HepG2 (cell line): ENCODE measurements around the gene MSL2.
"Not testable (repeated sequence)": the region's sequence is repeated elsewhere in the genome, so short reads cannot be mapped to it uniquely, and the experiment has no call there.

ENCODE experiments used
- NR2F6 ChIP-seq, 2 experiments: IDR thresholded peaks; 2 replicates each; pipeline ENCODE4 v1.6.1; 2016; ENCODE audit warnings: antibody characterized with exemption in 1 of 2, mild to moderate bottlenecking in 1 of 2
- POLR2AphosphoS5 ChIP-seq: IDR thresholded peaks from 2 replicates; pipeline ENCODE4 v1.6.1; 2012; ENCODE audit warnings: low read depth, low read length
- REXO4 ChIP-seq: sonication (generic); formaldehyde crosslinking; IDR thresholded peaks from 2 replicates; pipeline ENCODE4 v1.8.0; 2022; ENCODE audit warnings: missing genetic modification reagents, mild to moderate bottlenecking, borderline replicate concordance
- ZNF224 ChIP-seq: sonication (generic); formaldehyde crosslinking; IDR thresholded peaks from 2 replicates; pipeline ENCODE4 v1.5.0; 2020; ENCODE audit warnings: mild to moderate bottlenecking, missing genetic modification reagents
- ZNF354B ChIP-seq: sonication (generic); formaldehyde crosslinking; IDR thresholded peaks from 2 replicates; pipeline ENCODE4 v1.8.0; 2022; ENCODE audit warnings: mild to moderate bottlenecking, missing genetic modification reagents
- TF ChIP-seq, protein P1 (sequence below): sonication (generic); formaldehyde crosslinking; IDR thresholded peaks from 2 replicates; pipeline ENCODE4 v1.5.0; 2020; ENCODE audit warnings: mild to moderate bottlenecking, missing genetic modification reagents, moderate library complexity

- TF ChIP-seq ZNF354B (CRISPR knock-in tag); NR2F6 (IDR thresholded peaks at IDR 0.05); NR2F6 (CRISPR knock-in tag; IDR thresholded peaks at IDR 0.05); POLR2AphosphoS5; REXO4; ZNF224 (CRISPR knock-in tag): not testable (repeated sequence)
- TF ChIP-seq, protein P1, sequence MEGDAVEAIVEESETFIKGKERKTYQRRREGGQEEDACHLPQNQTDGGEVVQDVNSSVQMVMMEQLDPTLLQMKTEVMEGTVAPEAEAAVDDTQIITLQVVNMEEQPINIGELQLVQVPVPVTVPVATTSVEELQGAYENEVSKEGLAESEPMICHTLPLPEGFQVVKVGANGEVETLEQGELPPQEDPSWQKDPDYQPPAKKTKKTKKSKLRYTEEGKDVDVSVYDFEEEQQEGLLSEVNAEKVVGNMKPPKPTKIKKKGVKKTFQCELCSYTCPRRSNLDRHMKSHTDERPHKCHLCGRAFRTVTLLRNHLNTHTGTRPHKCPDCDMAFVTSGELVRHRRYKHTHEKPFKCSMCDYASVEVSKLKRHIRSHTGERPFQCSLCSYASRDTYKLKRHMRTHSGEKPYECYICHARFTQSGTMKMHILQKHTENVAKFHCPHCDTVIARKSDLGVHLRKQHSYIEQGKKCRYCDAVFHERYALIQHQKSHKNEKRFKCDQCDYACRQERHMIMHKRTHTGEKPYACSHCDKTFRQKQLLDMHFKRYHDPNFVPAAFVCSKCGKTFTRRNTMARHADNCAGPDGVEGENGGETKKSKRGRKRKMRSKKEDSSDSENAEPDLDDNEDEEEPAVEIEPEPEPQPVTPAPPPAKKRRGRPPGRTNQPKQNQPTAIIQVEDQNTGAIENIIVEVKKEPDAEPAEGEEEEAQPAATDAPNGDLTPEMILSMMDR: not testable (repeated sequence)
Measured at GRCh38 chr3:136144397-136144796, 51.7 kb downstream of the MSL2 start.
